Astrocyte (in vitro differentiated cells and primary cell): ENCODE results near the gene ULBP1. TPM values are rescaled to one million over a fixed set of nuclear protein-coding genes. Genes with fewer than 3 reads are reported as not detected.
"Not testable (repeated sequence)": the region's sequence is repeated elsewhere in the genome, so short reads cannot be mapped to it uniquely, and the experiment has no call there.

Source experiments
- DNase-seq: peaks from one replicate; pipeline ENCODE4 v3.0.0-alpha.2; 2010; ENCODE audit warnings: low read depth
- FAIRE-seq: peaks from 2 replicates; lab custom pipeline; 2011; peaks lifted over from hg19 to GRCh38; lab: Jason Lieb, UNC
- H2AFZ ChIP-seq: 2 replicates; pipeline ENCODE4 v1.6.0; 2012; ENCODE audit warnings: low read depth, low read length, inconsistent platforms
- H3K27ac ChIP-seq: 2 replicates; pipeline ENCODE4 v1.5.1; 2011; ENCODE audit warnings: low read depth, low read length, inconsistent platforms
- H3K27me3 ChIP-seq: 2 replicates; pipeline ENCODE4 v1.6.0; 2011; ENCODE audit warnings: low read length, inconsistent platforms; ENCODE audit not compliant: insufficient read depth
- H3K36me3 ChIP-seq: 2 replicates; pipeline ENCODE4 v1.5.1; 2011; ENCODE audit warnings: low read length, inconsistent platforms; ENCODE audit not compliant: insufficient read depth
- H3K4me1 ChIP-seq: 2 replicates; pipeline ENCODE4 v1.5.1; 2011; ENCODE audit warnings: low read length, inconsistent platforms; ENCODE audit not compliant: insufficient read depth
- H3K4me2 ChIP-seq: 2 replicates; pipeline ENCODE4 v1.6.0; 2012; ENCODE audit warnings: low read length, inconsistent platforms
- H3K4me3 ChIP-seq: 2 replicates; pipeline ENCODE4 v1.5.1; 2011; ENCODE audit warnings: low read depth, mild to moderate bottlenecking, low read length, inconsistent platforms; ENCODE audit not compliant: insufficient read depth
- H3K79me2 ChIP-seq: 2 replicates; pipeline ENCODE4 v1.6.0; 2012; ENCODE audit warnings: mild to moderate bottlenecking, low read length, inconsistent platforms; ENCODE audit not compliant: insufficient read depth
- H3K9ac ChIP-seq: 2 replicates; pipeline ENCODE4 v1.6.0; 2012; ENCODE audit warnings: mild to moderate bottlenecking, low read length, inconsistent platforms
- H3K9me3 ChIP-seq: 2 replicates; pipeline ENCODE4 v1.5.1; 2012; ENCODE audit warnings: low read depth, mild to moderate bottlenecking, low read length, inconsistent platforms; ENCODE audit not compliant: insufficient read depth
- H4K20me1 ChIP-seq: 2 replicates; pipeline ENCODE4 v1.6.0; 2012; ENCODE audit warnings: low read length, inconsistent platforms; ENCODE audit not compliant: insufficient read depth
- H3K27ac Mint-ChIP-seq: one replicate; pipeline ENCODE4 v1.8.0; 2021; ENCODE audit warnings: mild to moderate bottlenecking, mixed read lengths; ENCODE audit not compliant: unreplicated experiment
- H3K27me3 Mint-ChIP-seq: one replicate; pipeline ENCODE4 v1.8.0; 2021; ENCODE audit warnings: low read depth, mixed read lengths; ENCODE audit not compliant: unreplicated experiment
- H3K36me3 Mint-ChIP-seq: one replicate; pipeline ENCODE4 v1.8.0; 2021; ENCODE audit warnings: low read depth, mixed read lengths; ENCODE audit not compliant: unreplicated experiment
- H3K4me1 Mint-ChIP-seq: one replicate; pipeline ENCODE4 v1.8.0; 2021; ENCODE audit warnings: low read depth, mixed read lengths; ENCODE audit not compliant: unreplicated experiment
- H3K4me3 Mint-ChIP-seq: one replicate; pipeline ENCODE4 v1.8.0; 2021; ENCODE audit warnings: mild to moderate bottlenecking, moderate library complexity, mixed read lengths; ENCODE audit not compliant: unreplicated experiment
- H3K9me3 Mint-ChIP-seq: one replicate; pipeline ENCODE4 v1.8.0; 2021; ENCODE audit warnings: mild to moderate bottlenecking, mixed read lengths; ENCODE audit not compliant: unreplicated experiment
- EZH2 ChIP-seq: IDR thresholded peaks from 2 replicates; pipeline ENCODE4 v1.6.1; 2012; ENCODE audit warnings: mild to moderate bottlenecking, low read length, inconsistent platforms; ENCODE audit not compliant: insufficient read depth
- total RNA-seq: library from RNA; stranded (reverse); gene quantifications from 2 replicates; pipeline ENCODE4 v1.2.1, GENCODE V29; 2021

ULBP1 gene
- total RNA-seq, 1 donor from 2014 or later = 7.4 TPM

- H3K27me3 ChIP-seq = peaks cover 61% of the 10 kb centered on the region
- peaks cover 82% of the 10 kb centered on the region for H3K27me3 Mint-ChIP-seq
These were observed 10.4 kb upstream of the ULBP1 start for GRCh38 chr6:149953390-149953789.

DNA sequence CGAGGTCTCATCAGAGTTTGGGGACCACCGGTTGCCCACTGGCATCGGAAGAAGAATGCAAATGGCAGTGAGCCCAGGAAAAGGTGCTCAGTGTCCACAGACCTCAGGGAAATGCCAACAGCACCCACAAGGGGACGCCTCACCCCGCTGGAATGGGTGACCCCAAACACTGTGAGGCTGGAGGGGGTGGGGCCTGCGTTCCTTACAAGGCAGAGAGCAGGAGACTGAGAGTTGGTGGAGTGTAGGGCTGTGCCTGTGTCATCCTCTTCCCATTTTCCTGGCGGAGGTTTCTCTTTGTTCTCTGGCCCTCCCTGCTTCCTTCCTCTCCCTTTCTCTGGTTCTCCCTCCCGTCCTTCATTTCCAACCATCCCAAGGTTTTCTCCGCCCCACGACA is 9.8 kb upstream of the ULBP1 start:
- not testable (repeated sequence) for H3K9ac ChIP-seq, H3K36me3 Mint-ChIP-seq, FAIRE-seq, H4K20me1 ChIP-seq, H3K9me3 ChIP-seq, H3K4me1 Mint-ChIP-seq, H3K27ac ChIP-seq, H3K79me2 ChIP-seq, H3K36me3 ChIP-seq, H3K4me1 ChIP-seq, H3K4me3 ChIP-seq, H3K9me3 Mint-ChIP-seq, H3K4me2 ChIP-seq, H2AFZ ChIP-seq, H3K4me3 Mint-ChIP-seq, H3K27ac Mint-ChIP-seq, DNase-seq
- peaks cover 81% of the 10 kb centered on the region for H3K27me3 Mint-ChIP-seq
- TF ChIP-seq EZH2 = peak; percentile 9
- H3K27me3 ChIP-seq = peaks cover 61% of the 10 kb centered on the region

More at GRCh38 chr6:149953390-149953789, 10.4 kb upstream of the ULBP1 start:
- TF ChIP-seq EZH2 = peak; percentile 19
- not testable (repeated sequence) for DNase-seq, H3K4me1 ChIP-seq, H3K9ac ChIP-seq, H3K79me2 ChIP-seq, H3K36me3 Mint-ChIP-seq, H3K4me1 Mint-ChIP-seq, H3K4me3 Mint-ChIP-seq, FAIRE-seq, H3K9me3 Mint-ChIP-seq, H3K27ac Mint-ChIP-seq, H4K20me1 ChIP-seq, H3K4me2 ChIP-seq, H3K9me3 ChIP-seq, H3K4me3 ChIP-seq, H2AFZ ChIP-seq, H3K36me3 ChIP-seq, H3K27ac ChIP-seq

DNA sequence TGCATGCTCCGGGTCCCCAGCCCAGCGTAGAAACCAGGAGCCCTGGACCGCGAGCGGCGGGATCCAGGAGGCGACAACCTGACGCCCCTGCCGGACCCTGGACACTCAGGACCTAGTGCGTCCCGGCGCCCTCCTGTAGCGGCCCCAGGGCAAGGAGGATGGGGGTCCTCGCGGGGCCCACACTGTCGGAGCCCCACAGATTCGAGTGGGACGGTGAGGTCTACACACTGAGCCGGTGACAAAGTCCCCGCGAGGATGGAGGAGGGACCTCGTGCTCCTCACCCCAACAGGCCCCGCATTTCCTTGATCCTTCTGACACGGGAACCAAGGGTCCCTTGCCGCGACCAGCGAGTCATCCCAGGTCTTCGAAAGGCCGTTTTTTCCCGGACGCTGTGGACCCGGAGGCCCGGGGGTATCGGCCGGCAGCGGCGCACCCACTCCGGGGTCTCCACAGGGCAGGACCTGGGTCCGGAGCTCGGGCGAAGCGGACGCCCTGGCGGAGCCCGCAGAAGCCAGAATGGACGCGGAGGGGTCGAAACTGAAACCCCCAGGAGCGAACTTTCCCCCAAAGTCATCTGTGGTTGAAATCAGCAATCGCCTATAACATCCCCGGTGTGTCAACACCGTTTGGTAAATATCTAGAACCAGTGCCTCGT is 9.3 kb upstream of the ULBP1 start:
- Histone ChIP-seq H3K27me3 (peaks cover 64% of the 10 kb centered on the region), H3K4me2 (peak overlapping the region; percentile 15)
- DNase-seq, H3K4me3 Mint-ChIP-seq, H3K9me3 ChIP-seq, H3K9ac ChIP-seq, H3K27ac ChIP-seq, H3K79me2 ChIP-seq, H3K4me3 ChIP-seq, H3K36me3 ChIP-seq, H2AFZ ChIP-seq, H3K27ac Mint-ChIP-seq, H3K36me3 Mint-ChIP-seq, FAIRE-seq, H3K9me3 Mint-ChIP-seq, H3K4me1 Mint-ChIP-seq, H3K4me1 ChIP-seq, H4K20me1 ChIP-seq: not testable (repeated sequence)
- peak; percentile 49 for TF ChIP-seq EZH2
- peaks cover 82% of the 10 kb centered on the region for H3K27me3 Mint-ChIP-seq

DNA sequence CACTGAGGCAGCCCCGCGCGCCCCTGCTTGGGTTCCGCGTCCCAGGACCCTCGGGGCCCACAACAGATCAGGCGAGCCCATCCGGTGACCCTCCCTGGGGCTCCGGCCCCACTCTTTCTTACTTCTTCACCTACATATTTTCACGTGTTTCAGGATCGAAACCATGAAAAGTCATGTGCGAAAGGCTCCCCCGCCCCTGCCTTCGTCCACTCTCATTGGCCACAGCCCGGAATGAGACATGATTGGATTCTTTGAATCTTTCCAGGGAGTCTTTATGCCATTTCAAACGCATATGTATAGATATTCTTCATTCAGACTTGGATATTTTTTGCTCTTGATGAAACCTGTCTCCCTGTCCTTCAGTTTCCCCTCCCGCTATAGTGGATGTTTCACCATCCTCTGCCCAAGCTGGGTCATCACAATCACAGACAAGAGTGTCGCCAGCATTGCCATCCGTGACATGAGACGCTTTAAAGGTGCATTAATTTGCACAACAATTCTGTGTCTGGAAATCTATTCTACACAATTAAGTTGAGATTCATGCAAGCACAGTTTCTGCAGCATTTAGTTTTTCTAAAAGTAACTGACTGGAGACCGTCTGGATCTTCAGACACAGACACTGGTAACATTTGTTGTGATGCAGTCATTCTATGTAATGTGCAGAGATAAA is 8.6 kb upstream of the ULBP1 start:
- H3K27ac ChIP-seq, H3K27ac Mint-ChIP-seq, H2AFZ ChIP-seq, H3K4me3 ChIP-seq, H3K4me2 ChIP-seq, DNase-seq, H3K9me3 Mint-ChIP-seq, H4K20me1 ChIP-seq, FAIRE-seq, H3K4me1 Mint-ChIP-seq, H3K9me3 ChIP-seq, H3K9ac ChIP-seq, H3K4me1 ChIP-seq, H3K36me3 ChIP-seq, H3K79me2 ChIP-seq, H3K36me3 Mint-ChIP-seq: not testable (repeated sequence)
- Mint-ChIP-seq H3K4me3 (peak overlapping the region; percentile 76), H3K27me3 (peaks cover 82% of the 10 kb centered on the region)
- peak; percentile 46 for TF ChIP-seq EZH2
- peaks cover 62% of the 10 kb centered on the region for H3K27me3 ChIP-seq

- H3K36me3 ChIP-seq, H3K9me3 Mint-ChIP-seq, H3K4me1 Mint-ChIP-seq, H4K20me1 ChIP-seq, H3K79me2 ChIP-seq, H3K36me3 Mint-ChIP-seq, H3K27ac Mint-ChIP-seq, FAIRE-seq, H3K4me2 ChIP-seq, H3K4me1 ChIP-seq, H3K4me3 Mint-ChIP-seq, DNase-seq, H3K9ac ChIP-seq, H3K4me3 ChIP-seq, H3K27ac ChIP-seq, H2AFZ ChIP-seq, H3K9me3 ChIP-seq: not testable (repeated sequence)
- peaks cover 82% of the 10 kb centered on the region for H3K27me3 Mint-ChIP-seq
- H3K27me3 ChIP-seq = peaks cover 60% of the 10 kb centered on the region
These were observed 8.0 kb upstream of the ULBP1 start for GRCh38 chr6:149955654-149956317.
